ENCODE measurements around the gene ASIC3.
A peak's percentile ranks its signal among the peaks of the same experiment; 100 is the strongest.
"Not testable (repeated sequence)": the region's sequence is repeated elsewhere in the genome, so short reads cannot be mapped to it uniquely, and the experiment has no call there.

ASIC3 gene

DNA sequence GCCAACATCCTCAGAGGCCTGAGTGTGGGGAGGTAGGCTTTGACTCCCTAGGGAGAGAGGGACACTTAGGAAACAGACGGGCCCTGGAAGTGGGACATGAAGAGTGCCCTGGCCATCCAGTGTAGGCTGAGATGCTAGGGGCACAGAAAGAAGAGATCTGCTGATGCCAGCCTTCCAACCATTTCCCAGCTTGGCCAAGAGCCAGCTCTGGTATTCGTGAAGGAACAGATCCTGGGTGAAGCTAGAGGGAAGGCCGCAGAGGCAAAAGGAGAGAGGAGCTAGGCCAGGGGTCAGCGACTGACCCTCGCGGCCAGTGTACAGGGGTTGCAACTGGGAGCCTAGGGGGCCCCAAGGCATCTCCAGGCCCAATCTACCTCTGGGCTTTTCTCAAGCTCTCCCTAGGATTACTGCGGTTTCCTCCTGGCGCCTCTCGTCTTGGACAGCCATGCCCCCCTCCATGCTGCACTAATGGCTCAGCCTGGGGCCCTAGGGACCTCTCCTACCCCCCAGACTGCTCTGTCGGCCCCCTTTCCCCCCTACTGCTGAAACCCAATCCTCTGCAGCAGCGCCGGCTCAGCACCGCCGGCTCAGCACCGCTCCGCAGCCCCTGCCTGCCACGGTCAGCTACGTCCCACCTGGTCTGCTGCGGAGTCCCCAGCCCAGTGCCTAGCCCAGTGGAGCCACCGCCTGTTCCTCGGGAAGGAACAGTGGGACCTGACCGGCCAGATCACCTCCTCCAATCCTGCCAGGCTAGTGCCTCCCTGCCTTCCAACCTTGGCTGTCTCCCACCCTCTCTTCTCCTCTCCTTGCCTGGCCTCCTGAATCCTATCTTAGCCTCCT is at the start of gene ASIC3:
Gene ASIC3 (plus strand): TSS at position 556 of the 840 bp plus-strand sequence. CDS start 355 bp downstream, outside the sequence.
- no peak for DNase-seq

DNA sequence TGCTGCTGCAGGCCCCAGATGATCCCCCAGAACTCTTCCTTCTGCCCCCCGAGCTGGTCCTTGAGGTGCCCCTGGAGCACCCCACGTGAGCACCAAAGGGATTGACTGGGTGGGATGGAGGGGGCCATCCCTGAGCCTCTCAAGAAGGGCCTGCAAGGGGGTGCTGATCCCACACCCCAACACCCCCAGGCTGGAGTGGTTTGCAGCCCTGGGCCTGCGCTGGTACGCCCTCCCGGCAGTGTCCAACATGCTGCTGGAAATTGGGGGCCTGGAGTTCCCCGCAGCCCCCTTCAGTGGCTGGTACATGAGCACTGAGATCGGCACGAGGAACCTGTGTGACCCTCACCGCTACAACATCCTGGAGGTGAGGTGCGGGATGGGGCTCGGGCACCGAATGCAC is 49.3 kb upstream of the ASIC3 start:
- no peak for DNase-seq

DNA sequence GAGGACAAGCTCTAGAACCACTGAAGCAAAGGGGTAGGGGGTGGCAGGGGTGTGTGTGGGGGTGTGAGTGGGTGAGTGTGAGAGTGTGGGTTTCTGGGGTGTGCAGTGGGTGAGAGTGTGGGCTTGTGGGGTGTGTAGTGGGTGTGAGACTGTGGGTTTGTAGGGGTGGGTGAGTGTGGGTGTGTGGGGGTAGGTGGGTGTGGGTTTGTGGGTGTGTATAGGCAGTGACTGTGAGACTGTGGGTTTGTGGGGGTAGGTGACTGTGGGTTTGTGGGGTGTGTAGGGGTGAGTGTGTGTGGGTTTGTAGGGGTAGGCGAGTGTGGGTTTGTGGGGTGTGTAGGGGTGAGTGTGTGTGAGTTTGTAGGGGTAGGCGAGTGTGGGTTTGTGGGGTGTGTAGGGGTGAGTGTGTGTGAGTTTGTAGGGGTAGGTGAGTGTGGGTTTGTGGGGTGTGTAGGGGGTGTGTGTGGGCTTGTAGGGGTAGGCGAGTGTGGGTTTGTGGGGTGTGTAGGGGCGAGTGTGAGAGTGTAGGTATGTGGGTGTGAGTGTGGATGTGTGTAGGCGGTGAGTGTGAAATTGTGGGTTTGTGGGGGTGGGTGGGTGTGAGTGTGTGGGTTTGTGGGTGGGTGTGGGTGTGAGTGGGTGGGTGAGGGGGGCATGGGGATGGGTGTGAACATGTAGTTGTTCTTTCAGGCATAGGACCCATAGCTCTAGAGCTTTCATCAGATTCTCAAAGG is 48.7 kb upstream of the ASIC3 start:
- no peak for DNase-seq

DNA sequence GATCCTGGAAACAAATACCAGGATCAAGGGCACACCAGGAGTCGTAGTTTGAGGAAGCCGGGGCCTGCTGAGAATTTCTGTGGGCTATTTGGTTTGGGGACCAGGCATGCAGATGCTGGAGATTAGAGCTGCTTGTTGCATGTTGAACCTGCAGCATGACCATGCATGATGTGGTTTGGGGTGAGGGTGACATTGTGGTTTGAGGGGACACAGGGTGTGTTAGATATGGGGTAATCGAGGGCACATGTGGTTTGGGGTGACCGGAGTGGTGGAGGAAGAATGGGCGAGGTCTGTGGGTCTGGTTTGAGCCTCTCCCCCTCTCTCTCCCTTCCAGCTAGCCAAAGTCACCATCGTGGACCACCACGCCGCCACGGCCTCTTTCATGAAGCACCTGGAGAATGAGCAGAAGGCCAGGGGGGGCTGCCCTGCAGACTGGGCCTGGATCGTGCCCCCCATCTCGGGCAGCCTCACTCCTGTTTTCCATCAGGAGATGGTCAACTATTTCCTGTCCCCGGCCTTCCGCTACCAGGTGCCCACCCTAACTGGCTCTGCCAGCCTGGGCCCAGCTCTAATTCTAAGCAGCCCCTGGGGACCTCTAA is 47.3 kb upstream of the ASIC3 start:
- DNase-seq: no peak

GRCh38 chr7:151001546-151001945 is 46.8 kb upstream of the ASIC3 start:
- no peak for DNase-seq

DNA sequence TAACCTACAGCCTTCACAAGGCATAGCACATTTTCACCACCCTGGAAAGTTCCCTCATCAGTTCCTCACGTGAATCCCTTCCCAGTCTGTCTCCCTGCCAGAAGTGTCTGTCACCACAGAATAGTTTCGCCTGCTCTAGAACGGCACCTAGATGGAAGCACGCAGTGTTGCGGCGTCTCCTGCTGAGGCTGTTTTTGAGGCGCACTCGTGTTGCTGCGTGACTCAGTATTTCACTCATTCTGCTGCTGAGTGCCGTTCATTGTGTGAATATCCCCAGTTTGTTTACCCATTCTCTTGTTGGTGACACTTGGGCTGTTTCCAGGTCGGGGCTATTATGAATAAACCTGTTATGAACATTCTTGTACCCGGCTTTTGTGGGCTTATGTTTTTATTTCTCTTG is 44.8 kb upstream of the ASIC3 start:
- DNase-seq: no peak

DNA sequence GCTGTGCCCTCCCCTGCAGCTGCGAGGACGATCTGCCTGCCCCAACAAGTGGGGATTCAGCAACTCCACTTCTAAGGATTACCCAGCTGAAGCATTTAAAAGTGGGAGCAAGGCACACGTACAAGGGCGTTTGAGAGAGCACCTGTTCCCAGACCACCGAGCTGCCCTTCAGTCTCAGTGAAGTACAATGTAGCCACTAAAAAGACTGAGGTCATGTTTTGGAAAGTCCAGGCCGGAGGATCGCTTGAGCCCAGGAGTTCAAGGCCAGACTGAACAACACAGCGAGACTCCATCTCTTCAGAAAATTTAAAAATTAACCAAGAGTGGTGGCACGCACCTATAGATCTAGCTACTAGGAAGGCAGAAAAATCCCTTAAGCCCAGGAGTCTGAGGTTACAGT is 42.8 kb upstream of the ASIC3 start:
- no peak for DNase-seq

GRCh38 chr7:151006590-151007300 is 41.6 kb upstream of the ASIC3 start:
- no peak for DNase-seq

- DNase-seq: no peak
Measured at GRCh38 chr7:151007469-151007898, 40.8 kb upstream of the ASIC3 start.

DNA sequence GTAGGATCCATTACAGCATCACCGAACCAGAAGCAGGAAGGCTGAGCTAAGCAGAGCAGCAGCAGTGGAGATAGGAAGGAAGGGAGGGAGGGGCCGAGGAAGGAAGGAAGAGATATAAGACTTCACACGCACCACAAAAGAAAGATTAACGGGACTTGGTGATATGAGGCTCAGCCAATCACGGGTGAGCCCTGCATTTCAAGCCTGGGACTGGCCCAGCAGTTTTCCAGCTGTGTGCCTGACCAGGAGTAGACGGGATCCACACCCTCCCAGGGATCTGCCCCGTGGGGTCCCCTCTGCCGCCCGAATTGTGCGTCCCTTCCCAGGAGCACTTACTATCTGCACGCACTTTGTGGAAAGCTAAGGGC is 40.2 kb upstream of the ASIC3 start:
- no peak for DNase-seq

GRCh38 chr7:151008511-151009323 is 39.6 kb upstream of the ASIC3 start:
- no peak for DNase-seq

DNA sequence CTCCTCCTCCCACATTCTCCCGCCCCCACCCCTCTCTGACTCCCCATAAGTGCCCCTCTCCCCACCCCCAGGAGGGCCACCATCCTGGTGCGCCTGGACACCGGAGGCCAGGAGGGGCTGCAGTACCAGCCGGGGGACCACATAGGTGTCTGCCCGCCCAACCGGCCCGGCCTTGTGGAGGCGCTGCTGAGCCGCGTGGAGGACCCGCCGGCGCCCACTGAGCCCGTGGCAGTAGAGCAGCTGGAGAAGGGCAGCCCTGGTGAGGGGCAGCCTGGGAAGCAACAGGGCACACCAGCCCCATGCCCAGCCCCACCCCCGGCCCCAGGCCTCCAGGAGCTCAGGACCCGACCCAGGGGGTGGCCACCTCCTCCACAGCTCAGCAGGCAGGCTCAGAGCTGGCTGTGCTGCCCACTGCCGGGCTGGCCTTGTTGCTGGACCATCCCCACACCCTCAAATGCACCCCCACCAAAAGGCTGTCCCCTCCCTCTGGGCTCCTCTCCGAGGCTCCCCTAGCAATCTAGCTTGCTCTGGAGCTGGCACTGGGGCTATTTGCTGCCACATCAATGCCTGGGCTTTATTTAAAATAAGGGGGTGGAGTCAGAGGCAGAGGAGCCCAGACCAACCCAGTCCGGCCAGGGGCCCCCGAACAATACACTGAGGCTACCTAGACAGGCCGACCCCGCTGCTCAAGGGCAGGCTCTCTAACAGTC is 38.8 kb upstream of the ASIC3 start:
- no peak for DNase-seq

- no peak for DNase-seq
Measured at GRCh38 chr7:151010037-151010306, 38.4 kb upstream of the ASIC3 start.

DNA sequence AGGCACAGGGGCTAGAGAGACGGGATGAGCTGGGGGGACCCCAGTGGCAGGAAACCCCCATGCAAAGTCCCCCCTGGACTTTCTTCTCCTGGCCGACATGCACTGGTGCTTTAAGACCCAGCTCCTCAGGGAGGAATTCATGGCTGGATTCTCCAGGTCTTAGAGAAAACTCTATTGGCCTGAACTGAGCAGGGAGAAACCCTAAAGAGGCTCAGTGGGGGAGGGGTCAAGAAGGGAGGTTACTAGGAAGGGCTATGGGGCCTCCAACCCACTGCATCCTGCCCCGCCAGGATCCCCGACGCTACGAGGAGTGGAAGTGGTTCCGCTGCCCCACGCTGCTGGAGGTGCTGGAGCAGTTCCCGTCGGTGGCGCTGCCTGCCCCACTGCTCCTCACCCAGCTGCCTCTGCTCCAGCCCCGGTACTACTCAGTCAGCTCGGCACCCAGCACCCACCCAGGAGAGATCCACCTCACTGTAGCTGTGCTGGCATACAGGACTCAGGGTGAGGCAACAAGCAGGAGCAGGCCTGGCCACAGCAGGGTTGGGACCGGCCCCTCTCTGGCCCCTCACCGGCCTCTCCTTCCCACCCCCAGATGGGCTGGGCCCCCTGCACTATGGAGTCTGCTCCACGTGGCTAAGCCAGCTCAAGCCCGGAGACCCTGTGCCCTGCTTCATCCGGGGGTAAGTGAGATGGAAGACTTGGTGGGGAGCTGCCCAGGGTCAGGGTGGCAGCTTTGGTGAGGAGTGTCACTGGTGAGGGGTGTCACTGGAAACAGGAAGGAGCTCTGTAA is 37.8 kb upstream of the ASIC3 start:
- DNase-seq: no peak

DNA sequence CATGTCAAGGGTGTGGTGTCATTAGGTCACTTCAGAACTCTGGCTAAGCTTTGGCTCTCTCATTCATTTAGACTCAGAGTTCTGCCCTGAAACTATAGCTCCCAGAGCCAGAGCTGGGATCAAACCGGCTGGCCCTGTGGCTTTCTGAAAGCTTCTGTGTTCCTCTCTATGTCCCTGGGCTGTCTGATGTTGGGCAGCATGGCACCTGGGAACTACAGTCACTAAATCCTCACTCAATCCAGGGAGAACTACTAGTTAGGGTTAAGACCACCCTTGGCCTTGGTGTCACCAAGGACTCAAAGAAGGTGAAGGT is 37.3 kb upstream of the ASIC3 start:
- DNase-seq: no peak

DNA sequence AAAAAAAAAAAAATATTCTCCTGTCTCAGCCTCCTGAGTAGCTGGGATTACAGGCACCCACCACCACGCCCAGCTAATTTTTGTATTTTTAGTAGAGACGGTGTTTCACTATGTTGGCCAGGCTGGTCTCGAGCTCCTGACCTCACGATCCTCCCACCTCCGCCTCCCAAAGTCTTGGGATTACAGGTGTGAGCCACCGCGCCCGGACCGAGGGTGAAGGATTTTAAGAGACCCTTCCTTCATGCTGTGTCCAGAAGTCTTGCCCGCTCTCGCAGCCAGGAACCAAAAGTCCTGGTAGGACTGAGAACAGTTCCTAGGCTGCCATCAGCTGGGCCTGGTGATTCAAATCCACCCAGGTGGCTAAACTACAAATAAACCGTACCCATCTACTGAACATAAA is 36.7 kb upstream of the ASIC3 start:
- not testable (repeated sequence) for DNase-seq

DNA sequence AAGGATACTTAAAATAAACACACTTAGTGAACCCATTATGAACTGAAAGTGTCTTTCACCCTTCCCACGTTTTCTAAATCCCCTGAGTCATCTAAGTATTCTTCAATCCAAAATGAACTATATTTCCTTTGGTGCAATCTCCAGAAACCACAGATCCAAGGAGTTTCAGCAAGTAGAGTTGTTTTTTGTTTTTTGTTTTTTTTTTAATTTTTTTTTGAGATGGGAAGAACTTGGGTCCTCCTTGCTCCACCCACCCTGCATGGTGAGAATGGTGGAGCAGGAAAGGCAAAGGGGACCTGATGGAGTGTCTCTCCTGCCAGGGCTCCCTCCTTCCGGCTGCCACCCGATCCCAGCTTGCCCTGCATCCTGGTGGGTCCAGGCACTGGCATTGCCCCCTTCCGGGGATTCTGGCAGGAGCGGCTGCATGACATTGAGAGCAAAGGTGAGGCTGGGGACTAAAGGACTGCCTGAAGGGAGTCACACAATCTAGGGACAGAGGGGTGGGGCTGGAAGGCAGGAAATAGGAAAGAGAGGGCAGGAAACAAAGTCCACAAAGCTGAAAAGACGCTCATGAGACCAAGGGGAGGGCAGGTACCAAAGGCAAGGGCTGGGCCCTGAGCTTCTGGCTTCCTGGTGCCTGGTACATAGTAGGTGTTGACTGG is 36.2 kb upstream of the ASIC3 start:
- DNase-seq: no peak

DNA sequence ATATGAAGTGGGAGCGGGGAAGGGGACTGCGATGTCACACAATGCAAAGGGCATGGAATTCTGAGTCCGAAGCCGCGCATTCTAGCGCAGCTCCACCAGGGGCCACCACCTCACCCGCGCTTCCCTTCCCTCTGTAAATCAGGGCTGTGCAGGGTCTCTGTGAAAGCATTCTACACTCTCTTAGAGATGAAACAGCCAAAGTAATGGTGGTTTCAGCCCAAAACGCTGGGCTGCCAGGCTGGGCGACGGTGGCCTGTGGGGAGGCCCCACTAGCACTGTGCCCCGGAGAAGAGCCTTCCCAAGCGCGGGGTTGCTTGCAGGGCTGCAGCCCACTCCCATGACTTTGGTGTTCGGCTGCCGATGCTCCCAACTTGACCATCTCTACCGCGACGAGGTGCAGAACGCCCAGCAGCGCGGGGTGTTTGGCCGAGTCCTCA is 35.4 kb upstream of the ASIC3 start:
- DNase-seq: peak; percentile 45

GRCh38 chr7:151013356-151013732 is 35.0 kb upstream of the ASIC3 start:
- no peak for DNase-seq

GRCh38 chr7:151013733-151014497 is 34.4 kb upstream of the ASIC3 start:
- peak; percentile 71 for DNase-seq

Measured in EL (cell line).